Stomach (tissue), 4 donors: ENCODE results near the gene IL21R.

Source experiments
- CTCF ChIP-seq, 7 experiments: fragments of 450-650 bp in 4 of 7; fragments of 200-600 bp in 3 of 7; sonication (generic) in 3 of 7; IDR thresholded peaks; one replicate each; pipeline ENCODE4 v1.5.1; 2016 to 2019; ENCODE audit warnings: antibody characterized with exemption in 7 of 7, control low read depth in 2 of 7, mild to moderate bottlenecking in 1 of 7
- EP300 ChIP-seq: sonication (generic); formaldehyde crosslinking; IDR thresholded peaks from one replicate; pipeline ENCODE4 v1.6.1; 2017; ENCODE audit warnings: antibody characterized with exemption
- POLR2A ChIP-seq, 4 donors: fragments of 450-650 bp; IDR thresholded peaks; one replicate each; pipeline ENCODE4 v1.6.1; 2016; ENCODE audit warnings: antibody characterized with exemption in 4 of 4, control low read depth in 2 of 4, mild to moderate bottlenecking in 1 of 4, moderate library complexity in 1 of 4
- POLR2AphosphoS5 ChIP-seq, 3 donors: sonication (generic); formaldehyde crosslinking; IDR thresholded peaks; one replicate each; pipeline ENCODE4 v1.6.1; 2016; ENCODE audit warnings: antibody characterized with exemption in 3 of 3

DNA sequence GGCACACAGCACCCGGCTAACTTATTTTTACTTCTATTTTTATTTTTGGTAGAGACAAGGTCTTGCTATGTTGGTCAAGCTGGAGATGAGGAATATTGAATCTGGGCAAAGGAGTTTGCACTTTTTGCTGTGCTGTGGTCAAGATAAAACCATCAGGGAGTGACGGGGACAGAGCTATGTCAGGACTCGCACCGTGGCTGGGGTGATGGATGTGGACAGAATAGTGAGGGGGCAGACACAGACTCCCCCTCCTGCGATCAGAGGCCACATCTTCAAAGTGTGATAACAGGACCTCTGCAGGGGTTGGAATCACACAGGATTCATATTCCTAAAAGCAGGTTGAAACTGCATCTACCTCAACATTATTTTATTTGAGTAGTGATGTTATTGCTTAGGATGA lies 25.6 kb downstream of the IL21R start:
- TF ChIP-seq CTCF (IDR thresholded peaks at IDR 0.05): no peak
- no peak for TF ChIP-seq EP300
- no peak for TF ChIP-seq POLR2A (IDR thresholded peaks at IDR 0.05)
- no peak for TF ChIP-seq POLR2AphosphoS5 (IDR thresholded peaks at IDR 0.05)
